Ishikawa (cell line): ENCODE results near the gene CACNA1C.

Source experiments
- EP300 ChIP-seq: IDR thresholded peaks from 2 replicates; pipeline ENCODE4 v1.6.1; 2012; ENCODE audit warnings: borderline replicate concordance
- FOXM1 ChIP-seq: IDR thresholded peaks from 2 replicates; pipeline ENCODE4 v1.6.1; 2012; ENCODE audit warnings: low read depth, borderline replicate concordance
- MAX ChIP-seq: IDR thresholded peaks from 2 replicates; pipeline ENCODE4 v1.6.1; 2012
- RAD21 ChIP-seq: IDR thresholded peaks from 2 replicates; pipeline ENCODE4 v1.6.1; 2012; ENCODE audit warnings: low read depth
- TAF1 ChIP-seq: IDR thresholded peaks from 2 replicates; pipeline ENCODE4 v1.6.1; 2012; ENCODE audit warnings: low read depth, mild to moderate bottlenecking
- YY1 ChIP-seq: IDR thresholded peaks from 2 replicates; pipeline ENCODE4 v1.6.1; 2012; ENCODE audit warnings: low read depth

GRCh38 chr12:2654311-2654710 lies 601.5 kb downstream of the CACNA1C start:
- no peak for TF ChIP-seq RAD21
- no peak for TF ChIP-seq MAX
- TF ChIP-seq YY1, result no peak
- no peak for TF ChIP-seq EP300
- no peak for TF ChIP-seq TAF1
- no peak for TF ChIP-seq FOXM1
